H9 (cell line): ENCODE results near the gene HNMT. TPM values are rescaled to one million over a fixed set of nuclear protein-coding genes. Genes with fewer than 3 reads are reported as not detected.

ENCODE experiments used
- DNase-seq: peaks from one replicate; pipeline ENCODE4 v3.0.0-alpha.2; 2017
- H2AFZ ChIP-seq: one replicate; pipeline ENCODE4 v1.6.1; 2013; ENCODE audit warnings: mild to moderate bottlenecking, low read length, control low read depth, moderate library complexity
- H2AK5ac ChIP-seq: 2 replicates; pipeline ENCODE4 v1.6.1; 2013; ENCODE audit warnings: low read length, control low read depth, mixed read lengths; ENCODE audit not compliant: insufficient read length
- H2BK120ac ChIP-seq: one replicate; pipeline ENCODE4 v1.6.1; 2013; ENCODE audit warnings: low read depth, mild to moderate bottlenecking, low read length, control low read depth, inconsistent platforms; ENCODE audit not compliant: poor library complexity, severe bottlenecking
- H2BK12ac ChIP-seq: 2 replicates; pipeline ENCODE4 v1.6.1; 2013; ENCODE audit warnings: low read length, control low read depth, mixed read lengths, low read depth; ENCODE audit not compliant: insufficient read length
- H2BK15ac ChIP-seq: 2 replicates; pipeline ENCODE4 v1.6.1; 2013; ENCODE audit warnings: low read depth, low read length, control low read depth
- H2BK20ac ChIP-seq: one replicate; pipeline ENCODE4 v1.6.1; 2013; ENCODE audit warnings: low read depth, mild to moderate bottlenecking, low read length, control low read depth, inconsistent platforms; ENCODE audit not compliant: poor library complexity, severe bottlenecking
- H2BK5ac ChIP-seq: 2 replicates; pipeline ENCODE4 v1.6.1; 2013; ENCODE audit warnings: low read length, control low read depth, mixed read lengths; ENCODE audit not compliant: insufficient read length
- H3K14ac ChIP-seq: 2 replicates; pipeline ENCODE4 v1.6.1; 2013; ENCODE audit warnings: low read length, control low read depth; ENCODE audit not compliant: insufficient read depth
- H3K18ac ChIP-seq: 2 replicates; pipeline ENCODE4 v1.6.1; 2013; ENCODE audit warnings: low read depth, mild to moderate bottlenecking, mixed read lengths, low read length, control low read depth; ENCODE audit not compliant: insufficient read length
- H3K23ac ChIP-seq: 2 replicates; pipeline ENCODE4 v1.6.1; 2013; ENCODE audit warnings: low read length, control low read depth, mixed read lengths, low read depth; ENCODE audit not compliant: insufficient read length
- H3K23me2 ChIP-seq: 2 replicates; pipeline ENCODE4 v1.6.1; 2013; ENCODE audit warnings: low read depth, mild to moderate bottlenecking, mixed read lengths, low read length, control low read depth; ENCODE audit not compliant: insufficient read length, poor library complexity, severe bottlenecking
- H3K27ac ChIP-seq: 2 replicates; pipeline ENCODE4 v1.5.1; 2013; ENCODE audit warnings: low read length, control low read depth, mixed read lengths, low read depth; ENCODE audit not compliant: insufficient read length
- H3K27me3 ChIP-seq: 2 replicates; pipeline ENCODE4 v1.6.1; 2013; ENCODE audit warnings: low read length, control low read depth, inconsistent platforms; ENCODE audit not compliant: insufficient read depth
- H3K4ac ChIP-seq: 2 replicates; pipeline ENCODE4 v1.6.1; 2013; ENCODE audit warnings: low read depth, mild to moderate bottlenecking, control low read depth, inconsistent platforms, low read length, moderate library complexity
- H3K4me1 ChIP-seq: 2 replicates; pipeline ENCODE4 v1.6.1; 2013; ENCODE audit warnings: low read length, control low read depth, inconsistent platforms; ENCODE audit not compliant: insufficient read depth
- H3K4me2 ChIP-seq: 2 replicates; pipeline ENCODE4 v1.6.1; 2013; ENCODE audit warnings: low read length, control low read depth, mixed read lengths; ENCODE audit not compliant: insufficient read length, insufficient read depth
- H3K56ac ChIP-seq: 2 replicates; pipeline ENCODE4 v1.6.1; 2013; ENCODE audit warnings: low read depth, mild to moderate bottlenecking, mixed read lengths, low read length, control low read depth; ENCODE audit not compliant: insufficient read length
- H3K79me1 ChIP-seq: 2 replicates; pipeline ENCODE4 v1.6.1; 2013; ENCODE audit warnings: low read depth, mild to moderate bottlenecking, moderate library complexity, low read length, control low read depth, inconsistent platforms; ENCODE audit not compliant: insufficient read depth, poor library complexity, severe bottlenecking
- H3K79me2 ChIP-seq: 2 replicates; pipeline ENCODE4 v1.6.1; 2013; ENCODE audit warnings: low read length, control low read depth, inconsistent platforms; ENCODE audit not compliant: insufficient read depth
- H3K9ac ChIP-seq: 2 replicates; pipeline ENCODE4 v1.6.1; 2013; ENCODE audit warnings: low read length, control low read depth, mixed read lengths; ENCODE audit not compliant: insufficient read length; ENCODE audit errors: extremely low read depth
- H3K9me3 ChIP-seq: one replicate; pipeline ENCODE4 v1.6.1; 2013; ENCODE audit warnings: low read depth, low read length, inconsistent platforms; ENCODE audit not compliant: control insufficient read depth
- H3T11ph ChIP-seq: one replicate; pipeline ENCODE4 v1.6.1; 2013; ENCODE audit warnings: mild to moderate bottlenecking, low read length, control low read depth, inconsistent platforms
- H4K20me1 ChIP-seq: one replicate; pipeline ENCODE4 v1.6.1; 2013; ENCODE audit not compliant: control insufficient read depth, insufficient read length, insufficient read depth
- H4K5ac ChIP-seq: 2 replicates; pipeline ENCODE4 v1.6.1; 2013; ENCODE audit warnings: low read depth, mild to moderate bottlenecking, mixed read lengths, low read length, control low read depth; ENCODE audit not compliant: insufficient read length
- H4K8ac ChIP-seq: replicated peaks from 2 replicates; pipeline ENCODE4 v1.6.1; 2013; ENCODE audit warnings: low read length, control low read depth, mixed read lengths, low read depth; ENCODE audit not compliant: insufficient read length
- H4K91ac ChIP-seq: 2 replicates; pipeline ENCODE4 v1.6.1; 2013; ENCODE audit warnings: low read depth, mild to moderate bottlenecking, moderate library complexity, mixed read lengths, low read length, control low read depth; ENCODE audit not compliant: insufficient read length
- H3K27ac Mint-ChIP-seq, 3 experiments: 2 replicates in 2 of 3; 3 replicates in 1 of 3; pipeline ENCODE4 v1.8.0; 2020 to 2021; ENCODE audit warnings: mixed read lengths in 3 of 3, mild to moderate bottlenecking in 1 of 3, moderate library complexity in 1 of 3
- H3K27me3 Mint-ChIP-seq: 2 replicates; pipeline ENCODE4 v1.8.0; 2021; ENCODE audit warnings: low read depth, mild to moderate bottlenecking, moderate library complexity, mixed read lengths
- H3K36me3 Mint-ChIP-seq, 3 experiments: 2 replicates in 2 of 3; 3 replicates in 1 of 3; pipeline ENCODE4 v1.8.0; 2020 to 2021; ENCODE audit warnings: low read depth in 3 of 3, mixed read lengths in 3 of 3; ENCODE audit not compliant: insufficient read depth in 1 of 3
- H3K4me1 Mint-ChIP-seq, 2 experiments: 2 replicates each; pipeline ENCODE4 v1.8.0; 2020; ENCODE audit warnings: mixed read lengths in 2 of 2
- H3K4me3 Mint-ChIP-seq, 2 experiments: 2 replicates in 1 of 2; 3 replicates in 1 of 2; pipeline ENCODE4 v1.8.0; 2020 to 2021; ENCODE audit warnings: mild to moderate bottlenecking in 2 of 2, mixed read lengths in 2 of 2, moderate library complexity in 1 of 2
- H3K9me3 Mint-ChIP-seq, 2 experiments: 2 replicates in 1 of 2; 3 replicates in 1 of 2; pipeline ENCODE4 v1.8.0; 2020; ENCODE audit warnings: mild to moderate bottlenecking in 2 of 2, mixed read lengths in 2 of 2, moderate library complexity in 1 of 2
- CTCF ChIP-seq: fragments of 200-600 bp; sonication (generic); conservative IDR thresholded peaks from 3 replicates; pipeline ENCODE4 v1.8.0; 2021; ENCODE audit warnings: antibody characterized with exemption, mild to moderate bottlenecking
- WGBS: extraction: QIAGEN DNeasy Blood & Tissue Kit; methylation state at CpG from one replicate; pipeline ENCODE4 v1.1.7; 2013; ENCODE audit warnings: missing lambda C conversion rate, low lambda C conversion rate, mixed read lengths; ENCODE audit not compliant: insufficient read length; ENCODE audit errors: extremely low coverage; 5-methylcytosine and 5-hydroxymethylcytosine counted together
- total RNA-seq: library from RNA; stranded (reverse); gene quantifications from 2 replicates; pipeline ENCODE4 v1.2.1, GENCODE V29; 2021

The HNMT gene
- total RNA-seq, 1 experiment from 2014 or later = 1.3 TPM

- H3K27ac Mint-ChIP-seq = no peak overlapping the region
- Histone ChIP-seq H3K79me1 (no peaks in the 10 kb centered on the region), H4K20me1 (no peaks in the 10 kb centered on the region), H3K14ac (no peak overlapping the region), H2BK12ac (no peak overlapping the region), H3T11ph (no peak overlapping the region), H3K9me3 (no peaks in the 10 kb centered on the region), H2BK15ac (no peak overlapping the region), H4K91ac (no peak overlapping the region), H3K4me1 (no peaks in the 10 kb centered on the region), H3K9ac (no peak overlapping the region), H3K4ac (no peak overlapping the region), H2BK120ac (no peak overlapping the region), H3K27ac (no peak overlapping the region), H4K8ac (no peak overlapping the region), H3K23ac (no peak overlapping the region), H2AFZ (no peak overlapping the region), H3K79me2 (no peaks in the 10 kb centered on the region), H4K5ac (no peak overlapping the region), H3K27me3 (no peaks in the 10 kb centered on the region), H2AK5ac (no peak overlapping the region), H3K4me2 (no peak overlapping the region), H3K23me2 (no peaks in the 10 kb centered on the region), H3K56ac (no peak overlapping the region), H2BK20ac (no peak overlapping the region), H3K18ac (no peak overlapping the region), H2BK5ac (no peak overlapping the region)
- no peak for TF ChIP-seq CTCF
- H3K4me1 Mint-ChIP-seq = peaks cover 18 to 21% of the 10 kb centered on the region in 2 experiments
- H3K36me3 Mint-ChIP-seq = no peaks in the 10 kb centered on the region
- WGBS = no CpG with 5 or more reads among the region's 2 CpGs
- no peak overlapping the region for H3K4me3 Mint-ChIP-seq
- H3K9me3 Mint-ChIP-seq = no peaks in the 10 kb centered on the region
- H3K27me3 Mint-ChIP-seq = no peaks in the 10 kb centered on the region
- DNase-seq = no peak
Measured at GRCh38 chr2:137955536-137955935, 8.7 kb upstream of the HNMT start.
